ENCODE measurements around the gene MYOF. TPM values are rescaled to one million over a fixed set of nuclear protein-coding genes. Genes with fewer than 3 reads are reported as not detected.

Gene MYOF
- total and polyA plus RNA-seq, 2 experiments from 2014 or later: 101 to 261 TPM

DNA sequence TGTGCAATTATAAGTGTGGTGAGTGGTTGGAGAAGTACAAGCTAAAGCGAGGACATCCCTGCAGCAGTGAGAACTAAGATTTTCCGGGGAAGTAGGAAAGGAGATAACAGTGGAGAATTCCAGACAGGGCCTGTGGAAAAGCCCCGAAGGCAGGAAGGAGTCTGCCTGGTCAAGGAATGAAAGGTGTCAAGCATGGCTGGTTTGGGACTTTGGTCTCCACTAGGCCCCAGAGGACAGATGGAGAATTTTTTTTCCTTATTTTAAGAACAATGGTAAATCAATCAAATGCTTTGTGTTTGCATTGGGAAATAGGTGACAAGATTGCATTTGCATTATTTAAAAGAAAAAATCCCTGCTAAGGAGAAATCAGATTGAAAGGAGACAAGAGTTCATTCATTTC, 11.0 kb upstream of the MYOF start:
- H3K27me3 ChIP-seq (replicated peaks; ENCODE audit: insufficient read depth): no peaks in the 10 kb centered on the region
- no peaks in the 10 kb centered on the region for H3F3A ChIP-seq (ENCODE audit: insufficient read depth)
- no peak overlapping the region for H2AFZ ChIP-seq
- H3K4me2 ChIP-seq (ENCODE audit: unreplicated experiment): no peak overlapping the region
- no peaks in the 10 kb centered on the region for H3K36me3 ChIP-seq (ENCODE audit: low read depth)
- no peaks in the 10 kb centered on the region for H3K9me3 ChIP-seq (ENCODE audit: low read depth)
- TF ChIP-seq EZH2phosphoT487 (IDR thresholded peaks at IDR 0.05; ENCODE audit: insufficient read depth, low read depth) (no peak), EZH2 (IDR thresholded peaks at IDR 0.05; ENCODE audit: insufficient read depth, poor library complexity, severe bottlenecking) (no peak)
- H3K9ac ChIP-seq: no peak overlapping the region
- peaks cover 17% of the 10 kb centered on the region for H3K79me2 ChIP-seq (ENCODE audit: insufficient read depth)
- H3K4me1 ChIP-seq (ENCODE audit: insufficient read depth): peaks cover 5% of the 10 kb centered on the region; the same call in 1 of the 2 replicates
- H3K27ac ChIP-seq: no peak overlapping the region
- 97 to 100% methylated on average over 3 of the region's 3 CpGs for WGBS, 2 experiments (ENCODE audit: low coverage in 1 of 2, low lambda C conversion rate in 2 of 2, missing lambda C conversion rate in 2 of 2)
- DNase-seq: no peak
- in situ Hi-C loops (cut with MboI): no loop called here
- H3K4me3 ChIP-seq: no peak overlapping the region
- H3K9me2 ChIP-seq (ENCODE audit: insufficient read depth): no peaks in the 10 kb centered on the region
- H4K20me1 ChIP-seq (ENCODE audit: insufficient read depth): no peaks in the 10 kb centered on the region

DNA sequence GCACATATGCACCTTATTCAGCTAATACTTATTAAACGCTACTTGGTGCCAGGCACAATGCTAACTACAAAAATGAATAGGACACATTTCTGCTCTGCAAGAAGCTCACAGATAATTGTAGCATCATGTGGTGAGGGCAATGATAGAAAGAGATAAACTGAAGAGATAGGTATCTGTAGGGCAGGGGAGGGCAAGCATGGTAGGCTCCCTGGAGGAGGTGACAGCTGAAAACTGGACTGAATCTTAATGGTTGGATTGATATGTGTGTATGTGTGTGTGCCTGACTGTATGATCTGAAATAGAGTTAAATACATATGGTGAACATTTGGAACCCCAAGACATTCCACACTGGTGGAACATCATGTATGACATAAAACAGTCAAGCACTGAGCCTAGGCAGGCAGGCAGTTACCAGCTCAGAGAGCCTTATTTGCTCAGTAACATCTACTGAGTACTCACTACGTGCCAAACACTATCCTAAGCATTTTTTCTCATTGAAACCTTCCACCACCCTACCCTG, 9.5 kb upstream of the MYOF start:
- Histone ChIP-seq H3K4me2 (ENCODE audit: unreplicated experiment) (no peak overlapping the region), H3F3A (ENCODE audit: insufficient read depth) (no peaks in the 10 kb centered on the region), H2AFZ (no peak overlapping the region), H3K4me3 (no peak overlapping the region), H3K4me1 (ENCODE audit: insufficient read depth) (peaks cover 5% of the 10 kb centered on the region; the same call in 1 of the 2 replicates), H3K9ac (no peak overlapping the region), H3K27ac (no peak overlapping the region), H3K9me2 (ENCODE audit: insufficient read depth) (no peaks in the 10 kb centered on the region), H3K9me3 (ENCODE audit: low read depth) (no peaks in the 10 kb centered on the region), H3K79me2 (ENCODE audit: insufficient read depth) (peaks cover 2% of the 10 kb centered on the region; the same call in 1 of the 2 replicates), H4K20me1 (ENCODE audit: insufficient read depth) (no peaks in the 10 kb centered on the region), H3K36me3 (ENCODE audit: low read depth) (no peaks in the 10 kb centered on the region), H3K27me3 (replicated peaks; ENCODE audit: insufficient read depth) (no peaks in the 10 kb centered on the region)
- in situ Hi-C loops (cut with MboI): no loop called here
- TF ChIP-seq EZH2 (IDR thresholded peaks at IDR 0.05; ENCODE audit: insufficient read depth, poor library complexity, severe bottlenecking) (no peak), EZH2phosphoT487 (IDR thresholded peaks at IDR 0.05; ENCODE audit: insufficient read depth, low read depth) (no peak)
- DNase-seq: no peak
- 66 to 71% methylated on average over 2 of the region's 2 CpGs for WGBS, 2 experiments (ENCODE audit: low coverage in 1 of 2, low lambda C conversion rate in 2 of 2, missing lambda C conversion rate in 2 of 2)

- Histone ChIP-seq H3K9me2 (ENCODE audit: insufficient read depth) (no peaks in the 10 kb centered on the region), H3K27me3 (replicated peaks; ENCODE audit: insufficient read depth) (no peaks in the 10 kb centered on the region), H2AFZ (no peak overlapping the region), H3K4me2 (ENCODE audit: unreplicated experiment) (no peak overlapping the region), H3K9me3 (ENCODE audit: low read depth) (no peaks in the 10 kb centered on the region), H3K36me3 (ENCODE audit: low read depth) (no peaks in the 10 kb centered on the region), H3K27ac (no peak overlapping the region), H3F3A (ENCODE audit: insufficient read depth) (no peaks in the 10 kb centered on the region), H3K79me2 (ENCODE audit: insufficient read depth) (no peaks in the 10 kb centered on the region), H3K4me1 (ENCODE audit: insufficient read depth) (no peaks in the 10 kb centered on the region), H3K4me3 (no peak overlapping the region), H3K9ac (no peak overlapping the region), H4K20me1 (ENCODE audit: insufficient read depth) (no peaks in the 10 kb centered on the region)
- WGBS, 2 experiments (ENCODE audit: low coverage in 1 of 2, low lambda C conversion rate in 2 of 2, missing lambda C conversion rate in 2 of 2): 95 to 100% methylated on average over 4 of the region's 4 CpGs
- TF ChIP-seq EZH2 (IDR thresholded peaks at IDR 0.05; ENCODE audit: insufficient read depth, poor library complexity, severe bottlenecking): no peak
- TF ChIP-seq EZH2phosphoT487 (IDR thresholded peaks at IDR 0.05; ENCODE audit: insufficient read depth, low read depth): no peak
- in situ Hi-C loops (cut with MboI): loop anchor here (10.0 kb wide), 1 partner anchor 114 kb away; no protein-coding TSS in a partner anchor
- DNase-seq: no peak
Measured at GRCh38 chr10:93488956-93489528, 6.9 kb upstream of the MYOF start.

GRCh38 chr10:93485690-93486089, 3.6 kb upstream of the MYOF start:
- peaks cover 13% of the 10 kb centered on the region for H3K79me2 ChIP-seq (ENCODE audit: insufficient read depth)
- H3F3A ChIP-seq (ENCODE audit: insufficient read depth): peaks cover 16% of the 10 kb centered on the region
- no peaks in the 10 kb centered on the region for H3K27me3 ChIP-seq (replicated peaks; ENCODE audit: insufficient read depth)
- no peak for DNase-seq
- H4K20me1 ChIP-seq (ENCODE audit: insufficient read depth): no peaks in the 10 kb centered on the region
- 45 to 62% methylated on average over 1 of the region's 1 CpG for WGBS, 2 experiments (ENCODE audit: low coverage in 1 of 2, low lambda C conversion rate in 2 of 2, missing lambda C conversion rate in 2 of 2)
- H3K9me2 ChIP-seq (ENCODE audit: insufficient read depth): no peaks in the 10 kb centered on the region
- H3K4me3 ChIP-seq: no peak overlapping the region
- no peak overlapping the region for H3K9ac ChIP-seq
- in situ Hi-C loops (cut with MboI): loop anchor here (10.0 kb wide), 1 partner anchor 111 kb away; no protein-coding TSS in a partner anchor
- peaks cover 6% of the 10 kb centered on the region; the same call in 1 of the 2 replicates for H3K4me1 ChIP-seq (ENCODE audit: insufficient read depth)
- H3K4me2 ChIP-seq (ENCODE audit: unreplicated experiment): no peak overlapping the region
- H2AFZ ChIP-seq: no peak overlapping the region
- no peaks in the 10 kb centered on the region for H3K36me3 ChIP-seq (ENCODE audit: low read depth)
- H3K9me3 ChIP-seq (ENCODE audit: low read depth): no peaks in the 10 kb centered on the region
- H3K27ac ChIP-seq: no peak overlapping the region
- no peak for TF ChIP-seq EZH2 (IDR thresholded peaks at IDR 0.05; ENCODE audit: insufficient read depth, poor library complexity, severe bottlenecking)
- no peak for TF ChIP-seq EZH2phosphoT487 (IDR thresholded peaks at IDR 0.05; ENCODE audit: insufficient read depth, low read depth)
